ENCODE data around the gene SUPT5H.
"Not testable (repeated sequence)": the region's sequence is repeated elsewhere in the genome, so short reads cannot be mapped to it uniquely, and the experiment has no call there.

SUPT5H gene

GRCh38 chr19:39448271-39448670 is 2.9 kb downstream of the SUPT5H start:
- Histone ChIP-seq H4K20me1 (ENCODE audit: insufficient read depth, low read length) (peaks cover 40% of the 10 kb centered on the region), H3K4me3 (ENCODE audit: low read depth in 1 of 2, low read length in 2 of 2) (no peak overlapping the region; a peak in 1 of 4 replicates), H3K27me3 (ENCODE audit: insufficient read depth, low read length, poor library complexity) (no peaks in the 10 kb centered on the region), H3K27ac (ENCODE audit: low read length) (0 out of 2 replicates have a peak overlapping the region, but pooled peaks have one; percentile 16), H3K4me2 (ENCODE audit: insufficient read depth, low read length) (peak overlapping the region; percentile 67), H3K4me1 (ENCODE audit: insufficient read depth, low read length) (peaks cover 38% of the 10 kb centered on the region), H3K36me3 (ENCODE audit: insufficient read depth, low read length) (peaks cover 43% of the 10 kb centered on the region), H3K9ac (ENCODE audit: low read depth, low read length) (peak overlapping the region; percentile 10; the same call in 1 of the 2 replicates), H3K79me2 (ENCODE audit: insufficient read depth, low read length) (peaks cover 89% of the 10 kb centered on the region), H3K9me3 (ENCODE audit: insufficient read depth, low read length, severe bottlenecking) (no peaks in the 10 kb centered on the region), H2AFZ (ENCODE audit: low read depth, low read length) (no peak overlapping the region)
- no peak for DNase-seq
- no peak for TF ChIP-seq EZH2 (IDR thresholded peaks at IDR 0.05; ENCODE audit: borderline replicate concordance, low read depth, low read length, severe bottlenecking)
- no peak for TF ChIP-seq CTCF (IDR thresholded peaks at IDR 0.05; ENCODE audit: borderline replicate concordance, extremely low read depth, low read length, poor library complexity, severe bottlenecking)
- ATAC-seq (ENCODE audit: insufficient read depth, low read depth), result no peak

DNA sequence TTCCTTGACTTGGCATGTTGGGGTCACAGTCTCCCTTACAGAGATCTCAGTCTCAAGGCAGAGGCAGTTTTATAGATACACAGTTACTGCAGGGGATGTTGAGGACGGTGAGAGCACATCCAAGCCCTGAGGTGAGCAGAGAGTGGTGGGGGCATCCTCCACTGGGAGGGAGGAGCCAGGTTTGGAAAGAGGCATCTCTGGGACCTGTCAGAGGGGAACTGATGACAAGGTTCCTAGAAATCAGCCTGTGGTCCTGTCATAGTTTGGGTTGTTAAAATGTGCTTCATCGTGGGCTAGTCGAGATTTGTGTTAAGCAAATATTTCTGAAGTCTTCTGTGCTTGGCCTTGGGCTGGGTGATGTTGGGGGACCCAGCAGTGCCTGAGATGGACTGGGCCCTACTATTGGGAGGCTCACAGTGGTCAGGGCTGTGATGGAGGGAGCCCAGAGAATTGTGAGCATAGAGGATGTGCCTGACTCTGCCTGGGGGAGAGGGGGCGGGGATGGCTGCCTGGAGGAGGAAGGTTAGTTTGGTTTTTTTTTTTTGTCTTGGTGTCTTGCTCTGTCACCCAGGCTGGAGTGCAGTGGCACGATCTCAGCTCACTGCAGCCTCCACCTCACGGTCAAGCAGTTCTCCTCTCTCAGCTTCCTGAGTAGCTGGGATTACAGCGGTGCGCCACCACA is 3.9 kb downstream of the SUPT5H start:
- DNase-seq (no peak), ATAC-seq (ENCODE audit: insufficient read depth, low read depth) (no peak)
- peaks cover 92% of the 10 kb centered on the region for H3K79me2 ChIP-seq (ENCODE audit: insufficient read depth, low read length)
- no peak overlapping the region for H3K9ac ChIP-seq (ENCODE audit: low read depth, low read length)
- peaks cover 41% of the 10 kb centered on the region for H4K20me1 ChIP-seq (ENCODE audit: insufficient read depth, low read length)
- H3K4me1 ChIP-seq (ENCODE audit: insufficient read depth, low read length), result peaks cover 31% of the 10 kb centered on the region
- no peak overlapping the region for H3K4me3 ChIP-seq (ENCODE audit: low read depth in 1 of 2, low read length in 2 of 2)
- H3K27me3 ChIP-seq (ENCODE audit: insufficient read depth, low read length, poor library complexity), result no peaks in the 10 kb centered on the region
- H3K9me3 ChIP-seq (ENCODE audit: insufficient read depth, low read length, severe bottlenecking), result no peaks in the 10 kb centered on the region
- H3K36me3 ChIP-seq (ENCODE audit: insufficient read depth, low read length), result peaks cover 45% of the 10 kb centered on the region
- no peak overlapping the region for H2AFZ ChIP-seq (ENCODE audit: low read depth, low read length)
- H3K27ac ChIP-seq (ENCODE audit: low read length), result no peak overlapping the region
- peak overlapping the region; percentile 0; the same call in 1 of the 2 replicates for H3K4me2 ChIP-seq (ENCODE audit: insufficient read depth, low read length)
- no peak for TF ChIP-seq CTCF (IDR thresholded peaks at IDR 0.05; ENCODE audit: borderline replicate concordance, extremely low read depth, low read length, poor library complexity, severe bottlenecking)
- TF ChIP-seq EZH2 (IDR thresholded peaks at IDR 0.05; ENCODE audit: borderline replicate concordance, low read depth, low read length, severe bottlenecking), result no peak

- DNase-seq; H3K4me3 ChIP-seq (ENCODE audit: low read depth in 1 of 2, low read length in 2 of 2); H2AFZ ChIP-seq (ENCODE audit: low read depth, low read length); ATAC-seq (ENCODE audit: insufficient read depth, low read depth); H3K4me2 ChIP-seq (ENCODE audit: insufficient read depth, low read length); H3K27ac ChIP-seq (ENCODE audit: low read length); H3K9me3 ChIP-seq (ENCODE audit: insufficient read depth, low read length, severe bottlenecking); H3K27me3 ChIP-seq (ENCODE audit: insufficient read depth, low read length, poor library complexity); H3K9ac ChIP-seq (ENCODE audit: low read depth, low read length): not testable (repeated sequence)
- Histone ChIP-seq H3K4me1 (ENCODE audit: insufficient read depth, low read length) (peaks cover 24% of the 10 kb centered on the region), H4K20me1 (ENCODE audit: insufficient read depth, low read length) (peaks cover 45% of the 10 kb centered on the region), H3K36me3 (ENCODE audit: insufficient read depth, low read length) (peaks cover 53% of the 10 kb centered on the region), H3K79me2 (ENCODE audit: insufficient read depth, low read length) (peaks cover 81% of the 10 kb centered on the region)
Measured at GRCh38 chr19:39451257-39451656, 5.9 kb downstream of the SUPT5H start.

- no peak overlapping the region for H3K4me2 ChIP-seq (ENCODE audit: insufficient read depth, low read length)
- no peaks in the 10 kb centered on the region for H3K27me3 ChIP-seq (ENCODE audit: insufficient read depth, low read length, poor library complexity)
Measured at GRCh38 chr19:39463403-39463802, 18.0 kb downstream of the SUPT5H start.

More at GRCh38 chr19:39463403-39463802, 18.0 kb downstream of the SUPT5H start:
- ATAC-seq (ENCODE audit: insufficient read depth, low read depth), result no peak
- Histone ChIP-seq H3K9me3 (ENCODE audit: insufficient read depth, low read length, severe bottlenecking) (no peaks in the 10 kb centered on the region), H4K20me1 (ENCODE audit: insufficient read depth, low read length) (peaks cover 6% of the 10 kb centered on the region; the same call in 1 of the 2 replicates), H3K79me2 (ENCODE audit: insufficient read depth, low read length) (no peaks in the 10 kb centered on the region), H3K27ac (ENCODE audit: low read length) (no peak overlapping the region), H3K36me3 (ENCODE audit: insufficient read depth, low read length) (peaks cover 82% of the 10 kb centered on the region), H2AFZ (ENCODE audit: low read depth, low read length) (no peak overlapping the region), H3K4me3 (ENCODE audit: low read depth in 1 of 2, low read length in 2 of 2) (no peak overlapping the region), H3K4me1 (ENCODE audit: insufficient read depth, low read length) (no peaks in the 10 kb centered on the region), H3K9ac (ENCODE audit: low read depth, low read length) (no peak overlapping the region)
- no peak for DNase-seq
- no peak for TF ChIP-seq EZH2 (IDR thresholded peaks at IDR 0.05; ENCODE audit: borderline replicate concordance, low read depth, low read length, severe bottlenecking)
- TF ChIP-seq CTCF (IDR thresholded peaks at IDR 0.05; ENCODE audit: borderline replicate concordance, extremely low read depth, low read length, poor library complexity, severe bottlenecking), result no peak
